Measurements from ENCODE around the gene SOX5. TPM values are rescaled to one million over a fixed set of nuclear protein-coding genes. Genes with fewer than 3 reads are reported as not detected.

SOX5 gene
- total and polyA plus RNA-seq, 9 of the 15 experiments (the other 6 are each of a cell fraction or from before 2014, with no cell fraction given): 8.3 to 16.5 (median 11.9) TPM

- peak; percentile 50 to 55; a peak in 3 of 4 replicates for TF ChIP-seq KDM1A (IDR thresholded peaks at IDR 0.05)
- TF ChIP-seq YY1 (IDR thresholded peaks at IDR 0.05; ENCODE audit: borderline replicate concordance in 1 of 3, control insufficient read depth in 1 of 3, extremely low read depth in 1 of 3, insufficient read depth in 3 of 3, insufficient read length in 1 of 3, insufficient replicate concordance in 2 of 3, low read depth in 1 of 3, low read length in 2 of 3): no peak
- TF ChIP-seq STAT5B (CRISPR knock-in tag; IDR thresholded peaks at IDR 0.05): no peak
- no peak for TF ChIP-seq SAFB2 (IDR thresholded peaks at IDR 0.05; ENCODE audit: borderline replicate concordance, low read depth, low read length, severe bottlenecking)
- TF ChIP-seq GATAD2B (IDR thresholded peaks at IDR 0.05; ENCODE audit: borderline replicate concordance): no peak
- no peak for TF ChIP-seq TCFL5 (CRISPR knock-in tag; conservative IDR thresholded peaks at IDR 0.05)
- TF ChIP-seq DACH1 (IDR thresholded peaks at IDR 0.05; ENCODE audit: partially characterized antibody): peak; percentile 77
- no peak for TF ChIP-seq ZNF174 (CRISPR knock-in tag; IDR thresholded peaks at IDR 0.05)
- TF ChIP-seq LEF1 (IDR thresholded peaks at IDR 0.05): peak; percentile 39; the same call in 1 of the 2 replicates
- no peak for TF ChIP-seq FOS (IDR thresholded peaks at IDR 0.05; ENCODE audit: extremely low read depth, insufficient read length)
- TF ChIP-seq PHTF2 (CRISPR knock-in tag; IDR thresholded peaks at IDR 0.05): no peak
- TF ChIP-seq E2F1 (CRISPR knock-in tag; IDR thresholded peaks at IDR 0.05): no peak
- TF ChIP-seq GATA2 (CRISPR knock-in tag; IDR thresholded peaks at IDR 0.05): peak; percentile 91
- TF ChIP-seq DPF2 (IDR thresholded peaks at IDR 0.05): peak; percentile 85
- no peak for TF ChIP-seq TAF9B (IDR thresholded peaks at IDR 0.05; ENCODE audit: partially characterized antibody)
- no peak; the same call in 1 of the 2 replicates for TF ChIP-seq NCOA1 (IDR thresholded peaks at IDR 0.05; ENCODE audit: low read depth)
- no peak for TF ChIP-seq PHB2 (IDR thresholded peaks at IDR 0.05; ENCODE audit: low read depth)
- no peak for TF ChIP-seq ZNF764 (CRISPR knock-in tag; IDR thresholded peaks at IDR 0.05; ENCODE audit: low read depth)
- TF ChIP-seq MLLT1 (IDR thresholded peaks at IDR 0.05): 0 out of 4 replicates have a peak, but pooled peaks of 1 of the 2 experiments have one; percentile 53
- TF ChIP-seq RFX1 (IDR thresholded peaks at IDR 0.05): peak; percentile 62; the same call in 1 of the 2 replicates
- no peak for TF ChIP-seq MLX (CRISPR knock-in tag; conservative IDR thresholded peaks at IDR 0.05)
- no peak for TF ChIP-seq ZNF830 (CRISPR knock-in tag; IDR thresholded peaks at IDR 0.05)
- no peak for TF ChIP-seq FOXK1 (CRISPR knock-in tag; IDR thresholded peaks at IDR 0.05; ENCODE audit: borderline replicate concordance)
- no peak for TF ChIP-seq HSF4 (CRISPR knock-in tag; IDR thresholded peaks at IDR 0.05; ENCODE audit: borderline replicate concordance)
- TF ChIP-seq SP1 (CRISPR knock-in tag; IDR thresholded peaks at IDR 0.05): no peak
- no peak for TF ChIP-seq HEY1 (CRISPR knock-in tag; IDR thresholded peaks at IDR 0.05; ENCODE audit: borderline replicate concordance)
- TF ChIP-seq ZNF143 (CRISPR knock-in tag; IDR thresholded peaks at IDR 0.05): no peak
- TF ChIP-seq SOX6 (IDR thresholded peaks at IDR 0.05): peak; percentile 82
- TF ChIP-seq BRD4 (IDR thresholded peaks at IDR 0.05): no peak
Observed at GRCh38 chr12:23781118-23781517, 168.4 kb downstream of the SOX5 start (continued).
